ENCODE data around the gene NADK.

Gene NADK, protein sequence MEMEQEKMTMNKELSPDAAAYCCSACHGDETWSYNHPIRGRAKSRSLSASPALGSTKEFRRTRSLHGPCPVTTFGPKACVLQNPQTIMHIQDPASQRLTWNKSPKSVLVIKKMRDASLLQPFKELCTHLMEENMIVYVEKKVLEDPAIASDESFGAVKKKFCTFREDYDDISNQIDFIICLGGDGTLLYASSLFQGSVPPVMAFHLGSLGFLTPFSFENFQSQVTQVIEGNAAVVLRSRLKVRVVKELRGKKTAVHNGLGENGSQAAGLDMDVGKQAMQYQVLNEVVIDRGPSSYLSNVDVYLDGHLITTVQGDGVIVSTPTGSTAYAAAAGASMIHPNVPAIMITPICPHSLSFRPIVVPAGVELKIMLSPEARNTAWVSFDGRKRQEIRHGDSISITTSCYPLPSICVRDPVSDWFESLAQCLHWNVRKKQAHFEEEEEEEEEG

DNA sequence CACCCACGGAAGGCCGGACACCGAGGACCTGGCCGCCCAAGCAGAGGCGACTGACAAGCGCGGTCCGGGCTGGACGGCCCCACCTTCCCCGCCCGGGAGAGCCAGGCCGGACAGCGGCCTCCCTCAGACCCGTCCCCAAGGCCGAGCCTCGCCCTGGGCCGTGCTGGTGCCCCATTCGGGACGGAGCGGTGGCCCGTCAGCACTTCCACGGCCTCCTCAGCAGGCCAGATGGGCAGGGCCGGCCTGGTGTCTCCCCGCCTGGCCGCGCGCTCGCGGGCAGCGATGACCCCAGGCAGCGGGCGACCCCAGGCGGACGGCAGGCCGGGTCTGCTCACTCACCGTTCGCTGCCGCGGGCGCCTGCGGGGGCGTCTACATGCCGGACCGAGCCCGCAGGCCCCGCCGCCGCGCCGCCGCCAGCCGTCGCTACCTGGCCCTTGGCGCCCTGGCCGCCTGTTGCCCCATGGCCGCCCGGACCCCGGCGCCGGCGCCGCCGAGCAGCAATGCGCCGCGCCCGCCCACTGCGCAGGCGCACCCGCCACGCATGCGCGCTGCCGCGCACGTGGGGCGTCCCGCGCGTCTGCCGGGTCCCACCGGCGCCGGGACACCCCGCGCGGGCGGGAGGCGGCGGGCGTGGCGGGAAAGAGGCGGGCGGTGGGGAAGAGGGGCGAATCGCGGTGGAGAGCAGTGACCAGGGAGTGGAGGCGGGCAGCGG, at the start of gene NADK:
Gene NADK (minus strand): TSS at position 521 of the 713 bp plus-strand sequence. CDS start 13,064 bp downstream, outside the sequence.
- DNase-seq (ENCODE audit: low read depth in 2 of 3, low spot score in 1 of 3) = peak; percentile 35 to 63 (median 44)

DNA sequence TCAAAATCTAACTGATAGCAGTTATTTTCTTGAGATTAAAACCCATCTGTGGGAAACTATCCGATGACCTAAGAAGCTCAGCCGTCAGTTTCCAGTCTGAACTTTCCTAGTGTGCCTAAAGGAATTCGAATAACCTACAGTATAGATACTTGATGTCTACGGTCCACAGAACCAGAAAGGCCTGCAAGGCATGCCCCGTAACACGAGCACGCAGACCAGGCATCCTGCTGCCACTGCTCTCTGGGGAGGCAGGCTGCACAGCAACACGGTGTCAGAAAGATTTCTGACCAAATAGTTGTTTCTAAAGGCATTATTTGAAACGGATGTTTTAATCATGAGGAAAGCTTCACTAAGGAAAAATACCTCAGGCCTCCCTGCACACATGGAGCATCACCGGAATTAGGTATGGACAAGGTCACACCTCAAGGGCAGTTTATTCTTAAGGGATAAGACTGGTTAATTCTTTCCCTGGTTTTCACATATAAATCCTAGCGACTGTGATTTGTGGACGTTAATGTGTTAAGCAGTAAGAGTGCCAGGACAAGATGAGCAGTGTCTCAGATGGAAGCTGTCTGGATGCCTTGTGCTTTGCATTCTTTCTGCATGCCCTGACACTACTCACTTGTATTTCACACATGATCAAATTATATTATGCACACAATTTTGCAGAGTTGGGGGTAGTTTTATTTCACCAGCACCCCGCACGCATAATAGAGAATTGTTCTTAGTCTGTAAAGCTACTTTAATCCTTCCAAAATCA, 49.0 kb upstream of the NADK start:
- DNase-seq (ENCODE audit: low read depth in 2 of 3, low spot score in 1 of 3) = no peak

DNA sequence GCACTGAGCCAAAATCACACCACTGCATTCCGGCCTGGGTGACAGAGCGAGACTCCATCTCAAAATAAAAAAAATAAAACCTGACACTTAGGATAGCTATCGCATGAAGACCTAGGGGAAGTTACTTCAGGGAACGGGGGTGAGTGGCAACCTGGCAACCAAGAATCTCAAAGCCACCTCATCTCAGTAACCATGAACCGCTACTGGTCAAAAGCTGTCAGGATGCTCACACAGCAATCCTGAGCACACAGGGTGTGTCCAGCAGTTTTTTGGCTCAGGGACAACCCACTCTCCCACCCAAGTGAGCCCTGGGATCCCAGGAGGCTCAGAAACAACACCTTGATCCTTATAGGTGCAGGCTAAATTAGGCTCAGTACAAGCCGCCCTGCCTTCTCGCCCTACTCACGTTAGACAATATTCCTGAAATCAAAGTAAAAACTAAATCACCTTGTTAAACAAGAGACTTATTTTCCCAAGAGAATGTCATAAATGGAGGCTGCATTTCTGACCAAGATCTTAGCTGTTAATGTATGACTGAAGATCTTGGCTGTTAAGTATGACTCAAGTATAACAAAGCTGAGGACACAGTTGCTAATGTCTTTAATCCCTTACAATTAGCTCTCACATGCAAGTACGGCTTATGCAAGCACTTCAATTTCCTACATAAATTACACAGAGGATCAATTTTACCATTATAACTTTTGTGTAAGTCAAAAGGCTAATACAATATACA, 48.3 kb upstream of the NADK start:
- DNase-seq (ENCODE audit: low read depth in 2 of 3, low spot score in 1 of 3) = no peak

DNA sequence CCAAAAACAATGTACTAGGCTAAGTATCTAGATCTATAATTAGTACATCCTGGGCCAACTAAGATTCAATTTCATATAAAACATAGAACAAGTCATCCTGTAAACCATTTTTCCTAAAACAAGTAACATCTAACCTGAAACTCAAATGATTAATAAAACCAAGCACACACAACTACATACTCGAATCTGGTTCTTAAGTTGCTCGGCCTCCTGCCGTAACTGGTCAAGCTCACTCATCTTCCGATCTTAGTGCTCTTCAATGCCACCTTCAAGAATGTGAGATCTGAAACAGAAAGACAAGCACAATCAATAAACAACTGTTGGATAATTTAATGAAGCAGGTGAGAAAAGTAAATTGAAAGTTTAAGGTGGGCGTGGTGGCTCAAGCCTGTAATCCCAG, 46.9 kb upstream of the NADK start:
- DNase-seq (ENCODE audit: low read depth in 2 of 3, low spot score in 1 of 3) = no peak

DNA sequence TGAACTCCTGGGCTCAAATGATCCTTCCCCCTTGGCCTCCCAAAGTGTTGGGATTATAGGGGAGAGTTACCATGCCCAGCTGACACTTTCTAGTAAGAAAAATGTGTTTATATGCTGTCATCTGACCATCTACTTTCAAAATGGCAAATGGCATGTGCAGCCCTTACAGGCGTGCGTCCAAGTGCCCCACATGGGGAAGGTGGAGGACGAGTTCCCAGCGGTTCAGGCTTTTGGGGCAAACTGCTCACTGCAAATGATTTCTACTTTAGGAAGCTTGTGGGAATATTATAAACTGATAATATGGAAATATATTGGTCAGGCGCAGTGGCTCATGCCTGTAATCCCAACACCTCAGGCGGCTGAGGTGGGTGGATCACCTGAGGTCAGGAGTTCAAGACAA, 41.5 kb upstream of the NADK start:
- DNase-seq (ENCODE audit: low read depth in 2 of 3, low spot score in 1 of 3) = no peak

DNA sequence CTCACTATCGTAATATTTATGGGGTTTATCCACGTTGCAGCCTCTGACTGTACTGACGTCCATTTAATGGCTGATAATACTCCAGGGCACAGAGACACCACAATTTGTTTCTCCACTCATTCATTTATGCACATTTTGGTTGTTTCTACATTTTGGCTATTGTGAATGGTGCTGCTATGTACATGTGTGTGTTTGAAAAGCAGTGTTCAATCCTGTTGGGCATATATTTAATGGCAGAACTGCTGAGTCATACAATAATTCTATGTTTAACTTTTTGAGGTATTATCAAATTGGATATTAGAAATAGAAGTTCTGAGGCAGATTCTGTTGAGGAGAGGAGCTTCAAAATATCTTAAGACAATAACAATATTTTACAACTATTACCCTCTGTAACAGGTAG, 39.0 kb upstream of the NADK start:
- no peak for DNase-seq (ENCODE audit: low read depth in 2 of 3, low spot score in 1 of 3)

DNA sequence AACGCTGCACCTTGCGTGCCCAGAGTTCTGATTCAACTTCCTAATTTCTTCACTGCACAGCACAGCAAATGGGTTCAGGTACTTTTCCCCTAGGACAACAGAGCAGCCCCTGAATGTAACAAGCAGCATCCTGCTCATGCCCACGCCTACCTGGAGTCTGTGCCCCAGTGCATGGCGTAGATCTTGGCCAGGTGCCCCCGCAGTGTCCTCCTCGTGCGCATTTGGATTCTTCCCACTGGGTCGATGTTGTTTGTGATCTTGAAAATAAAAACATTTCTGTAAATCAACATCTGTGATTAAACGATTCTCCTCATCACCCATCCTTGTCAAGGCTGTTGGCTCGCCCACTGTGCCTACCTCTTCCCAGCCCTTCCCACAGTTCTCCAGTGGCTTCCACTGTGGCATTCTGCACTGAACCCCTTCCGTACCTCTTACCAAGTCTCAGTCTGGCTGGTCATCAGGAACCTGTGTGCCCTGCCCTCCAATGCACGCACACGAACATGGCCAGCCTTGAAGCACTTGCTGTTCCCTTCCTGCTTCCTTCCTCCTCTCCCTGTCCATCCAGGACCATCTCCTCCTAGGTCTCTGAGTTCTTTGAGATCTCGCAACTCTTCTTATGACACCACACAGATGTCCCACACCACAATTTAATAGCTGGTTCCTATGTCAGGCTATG, 37.5 kb upstream of the NADK start:
- no peak for DNase-seq (ENCODE audit: low read depth in 2 of 3, low spot score in 1 of 3)

DNA sequence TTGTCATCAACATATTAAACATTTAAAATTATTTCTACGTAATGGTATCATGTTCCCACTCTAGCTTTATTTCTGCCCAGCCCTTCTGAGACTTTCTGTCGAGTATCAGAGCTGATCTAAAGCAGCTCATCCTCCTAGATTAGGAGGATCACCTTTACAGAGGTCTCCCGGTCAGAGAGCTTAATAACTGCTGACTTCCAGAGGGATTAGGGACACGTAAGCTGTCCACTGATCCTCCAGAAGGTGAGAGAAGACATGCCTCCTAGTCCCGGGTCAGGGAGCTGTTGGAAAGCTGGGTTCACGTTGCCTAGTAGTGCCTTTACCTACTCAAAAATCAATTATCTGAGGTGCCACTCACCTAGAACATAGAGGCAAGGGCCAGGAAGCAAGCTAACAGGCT, 31.2 kb upstream of the NADK start:
- no peak for DNase-seq (ENCODE audit: low read depth in 2 of 3, low spot score in 1 of 3)

DNA sequence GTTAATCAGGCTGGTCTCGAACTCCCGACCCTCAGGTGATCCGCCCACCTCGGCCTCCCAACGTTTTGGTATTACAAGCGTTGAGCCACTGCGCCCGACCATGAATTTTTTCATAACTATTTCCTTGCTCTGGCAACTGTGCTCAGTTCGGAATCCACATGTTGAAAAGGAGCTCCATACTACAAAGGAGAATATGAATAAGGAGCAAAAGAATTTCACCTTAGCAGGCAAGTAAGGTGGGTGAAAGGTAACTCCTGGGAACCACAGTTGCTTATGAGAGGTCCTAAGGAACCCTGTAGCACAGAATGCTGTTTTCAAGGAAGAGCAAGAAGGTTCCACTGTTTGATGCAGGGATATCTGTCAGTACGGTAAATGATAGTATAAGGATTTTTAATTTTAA, 29.9 kb upstream of the NADK start:
- no peak for DNase-seq (ENCODE audit: low read depth in 2 of 3, low spot score in 1 of 3)

DNA sequence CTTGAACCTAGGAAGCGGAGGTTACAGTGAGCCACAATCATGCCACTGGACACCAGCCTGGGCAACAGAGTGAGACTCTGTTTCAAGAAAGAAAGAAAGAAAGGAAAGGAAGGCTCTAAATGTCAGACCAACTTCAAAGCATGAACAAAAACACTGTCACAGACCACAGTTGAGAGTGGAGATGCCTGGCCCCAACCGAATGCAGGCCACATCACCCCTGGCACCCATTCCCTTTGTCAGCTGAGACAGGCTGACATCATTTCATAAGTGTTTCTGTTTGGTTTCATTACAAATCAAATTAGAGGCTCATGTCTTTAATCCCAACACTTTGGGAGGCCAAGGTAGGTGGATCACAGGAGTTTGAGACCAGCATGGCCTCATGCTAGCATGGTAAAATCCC, 28.6 kb upstream of the NADK start:
- no peak for DNase-seq (ENCODE audit: low read depth in 2 of 3, low spot score in 1 of 3)

DNA sequence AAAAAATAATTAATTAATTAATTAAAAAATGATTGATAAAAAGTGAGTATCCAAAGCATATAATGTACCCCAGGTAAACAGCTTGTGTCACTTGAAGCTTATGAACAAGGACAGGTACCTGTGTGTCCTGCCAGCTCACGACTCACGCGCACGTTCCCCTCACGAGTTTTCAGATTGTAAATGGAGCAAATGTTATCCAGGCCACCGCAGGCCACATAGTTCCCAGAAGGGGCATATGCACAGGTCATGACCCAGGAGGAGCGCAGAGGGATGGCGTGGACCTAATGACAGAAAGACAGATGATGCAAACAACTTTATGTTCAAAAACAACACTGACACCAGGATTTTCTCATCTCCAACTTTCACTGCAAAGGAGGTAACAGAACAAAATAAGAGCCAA, 26.0 kb upstream of the NADK start:
- no peak for DNase-seq (ENCODE audit: low read depth in 2 of 3, low spot score in 1 of 3)

DNA sequence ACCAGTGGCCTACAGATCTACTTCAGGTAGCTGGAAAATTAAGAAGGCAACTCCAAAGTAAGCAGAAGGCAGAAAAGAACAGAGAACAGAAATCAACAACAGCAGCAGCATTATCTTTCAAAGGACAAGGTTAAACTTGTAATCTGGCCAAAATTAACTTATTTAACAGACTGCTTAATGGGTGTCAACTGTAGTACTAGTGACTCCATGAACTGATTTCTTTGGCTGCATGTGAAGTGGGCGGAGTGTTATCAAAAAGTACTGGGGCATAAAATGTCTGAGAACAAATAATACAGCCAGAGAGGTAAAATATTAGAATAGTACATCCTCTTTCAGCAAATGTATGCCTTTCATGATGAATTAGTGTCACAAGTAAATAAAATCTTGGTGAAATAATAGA, 24.6 kb upstream of the NADK start:
- no peak for DNase-seq (ENCODE audit: low read depth in 2 of 3, low spot score in 1 of 3)

DNA sequence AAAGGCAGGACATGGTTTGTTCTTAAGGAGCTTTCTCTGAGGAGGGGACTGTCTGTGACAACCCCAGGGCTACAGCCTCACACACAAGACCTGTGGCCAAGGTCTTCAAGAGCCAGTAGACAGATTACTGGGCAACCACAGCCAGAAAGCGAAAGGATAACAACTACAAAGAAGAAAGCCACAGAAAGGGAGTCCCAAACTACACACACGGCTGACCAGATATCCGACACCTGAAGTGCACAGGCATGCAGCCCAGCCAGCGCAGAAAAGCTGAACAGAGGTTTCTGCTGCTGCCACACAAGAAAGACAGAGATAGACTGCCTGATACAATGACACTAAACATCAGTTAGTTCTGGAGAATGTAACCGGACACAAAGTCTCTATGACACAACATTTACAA, 21.4 kb upstream of the NADK start:
- no peak for DNase-seq (ENCODE audit: low read depth in 2 of 3, low spot score in 1 of 3)

DNA sequence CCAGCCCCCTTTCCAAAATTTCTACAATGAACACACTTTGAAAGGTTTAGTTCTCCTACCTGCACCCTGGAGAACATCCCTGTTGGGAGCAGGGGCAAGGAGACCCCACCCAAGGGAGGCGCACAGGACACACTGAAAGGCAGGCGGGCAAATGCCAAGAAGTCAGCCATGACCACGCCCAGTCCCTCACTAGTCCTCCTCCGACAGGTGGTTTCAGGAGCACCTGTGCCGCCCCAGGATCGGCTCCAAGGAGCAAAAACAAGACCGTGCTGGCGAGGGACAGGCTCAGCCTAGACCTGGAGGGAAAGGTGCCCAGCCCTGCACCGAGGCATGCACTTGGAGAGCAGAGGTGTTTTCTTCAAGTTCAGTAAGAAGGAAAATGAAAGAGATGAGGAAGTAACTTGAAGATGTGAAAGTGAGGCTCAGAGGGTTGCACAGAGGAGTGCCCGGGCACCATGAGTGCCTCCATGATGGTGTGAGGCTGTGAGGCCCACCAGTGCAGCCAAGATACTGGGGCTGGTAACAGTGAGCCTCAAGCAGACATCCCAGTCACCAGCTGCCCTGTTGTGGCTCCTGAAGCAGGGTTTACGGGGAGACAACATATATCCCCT, 19.6 kb upstream of the NADK start:
- DNase-seq (ENCODE audit: low read depth in 2 of 3, low spot score in 1 of 3) = no peak

DNA sequence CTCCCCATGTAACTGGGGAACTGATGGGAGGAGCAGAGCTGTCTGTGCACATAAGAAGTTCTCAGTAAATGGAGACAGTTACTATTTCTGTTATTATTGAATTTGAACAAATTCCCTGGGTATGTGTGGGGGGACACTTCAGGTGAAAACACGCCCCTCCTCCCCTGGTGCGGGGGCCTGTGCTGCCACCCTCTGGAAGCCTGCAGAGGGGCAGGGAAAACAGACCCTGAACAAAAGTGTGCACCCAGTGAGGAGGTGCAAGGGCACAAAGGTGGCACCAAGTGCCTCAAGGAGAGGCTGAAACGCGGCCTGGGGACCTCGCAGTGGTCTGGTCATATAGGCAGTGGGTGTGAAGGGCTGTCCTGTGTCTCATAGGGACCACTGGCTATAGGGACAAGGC, 18.2 kb upstream of the NADK start:
- DNase-seq (ENCODE audit: low read depth in 2 of 3, low spot score in 1 of 3) = no peak

DNA sequence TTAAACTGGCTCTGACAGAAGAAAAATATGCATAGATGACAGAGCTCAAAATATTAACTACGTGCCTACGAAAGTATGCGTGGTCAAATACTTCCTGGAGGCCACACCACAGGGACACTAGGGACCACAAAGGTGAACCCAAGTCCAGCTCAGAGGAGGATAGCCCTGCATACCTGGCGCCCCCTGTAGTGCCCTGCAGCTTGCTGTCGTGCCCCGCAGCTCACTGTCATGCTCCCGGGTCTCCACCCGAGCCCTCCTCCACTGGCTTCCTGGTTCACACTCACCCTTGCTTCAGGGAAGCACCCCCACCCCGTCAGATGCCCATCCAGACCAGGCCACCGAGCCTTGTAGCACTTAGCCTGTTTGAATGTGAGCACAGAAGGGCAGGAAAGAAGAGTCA, 16.7 kb upstream of the NADK start:
- DNase-seq (ENCODE audit: low read depth in 2 of 3, low spot score in 1 of 3) = no peak

DNA sequence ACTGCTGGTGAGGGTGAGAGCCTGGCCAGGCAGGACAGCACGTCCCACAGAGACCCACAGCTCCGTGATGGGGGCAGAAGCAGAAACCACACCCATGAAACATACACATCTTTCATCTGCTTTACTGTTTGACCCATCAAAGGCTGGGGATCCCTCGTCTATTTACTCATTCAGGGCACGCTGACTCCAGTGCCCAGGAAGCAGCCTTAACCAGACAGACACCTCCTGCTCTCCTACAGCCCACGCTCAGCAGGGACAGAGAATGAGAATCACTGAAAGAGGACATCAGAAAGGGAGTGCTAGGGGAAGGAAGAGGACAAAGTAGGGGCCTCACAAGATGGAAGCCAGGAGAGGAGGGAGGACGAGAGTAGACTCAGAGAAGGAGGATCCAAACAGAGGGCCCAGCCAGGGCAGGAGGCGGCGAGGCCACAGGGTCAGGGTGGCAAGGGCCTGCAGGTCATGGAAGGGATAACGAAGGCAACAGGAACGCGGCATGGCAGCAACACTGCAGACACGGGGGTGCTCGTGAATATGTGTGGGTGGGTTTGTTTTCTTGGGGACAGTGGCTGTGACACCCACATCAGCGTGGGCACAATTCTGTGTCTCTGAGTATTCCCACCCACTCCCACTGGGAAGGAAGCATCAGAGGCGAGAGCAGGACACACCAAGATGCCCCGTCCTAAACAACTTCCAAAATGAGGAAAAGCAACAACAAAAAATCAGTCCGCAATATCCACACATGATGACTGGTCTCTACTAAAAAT, 15.4 kb upstream of the NADK start:
- no peak for DNase-seq (ENCODE audit: low read depth in 2 of 3, low spot score in 1 of 3)

DNA sequence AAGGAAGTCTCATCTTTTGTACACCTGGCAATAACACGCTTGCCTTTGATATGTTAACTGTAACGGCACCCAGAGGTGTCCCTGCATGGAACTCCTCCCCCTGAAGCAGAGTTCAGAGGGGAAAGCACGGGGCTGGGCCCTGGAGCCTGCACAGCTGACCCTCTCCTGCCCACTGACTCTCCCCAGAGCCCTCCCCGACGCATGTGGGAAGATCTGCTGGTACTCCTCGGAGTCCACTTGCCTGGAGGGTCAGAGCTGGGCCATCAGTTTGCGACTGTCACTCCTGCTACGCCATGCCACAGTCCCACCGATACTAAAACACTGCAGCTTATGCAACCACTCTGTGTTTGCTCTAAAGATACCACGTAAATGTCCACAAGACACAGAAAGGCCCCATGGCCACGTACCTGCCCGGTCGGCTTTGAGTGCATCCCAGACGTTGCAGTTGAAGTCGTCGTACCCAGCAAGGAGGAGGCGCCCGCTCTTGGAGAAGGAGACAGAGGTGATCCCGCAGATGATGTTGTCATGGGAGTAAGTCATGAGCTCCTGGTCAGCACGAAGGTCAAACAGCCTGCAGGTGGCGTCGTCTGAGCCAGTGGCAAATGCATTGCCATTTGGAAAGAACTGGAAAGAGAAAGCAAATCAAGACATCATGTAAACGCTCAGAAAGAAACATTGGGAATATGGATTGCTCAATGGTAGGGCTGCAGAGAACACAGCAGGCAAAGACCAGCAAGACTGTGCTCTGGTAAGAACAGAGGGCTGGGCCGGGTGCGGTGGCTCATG, 10.6 kb upstream of the NADK start:
- DNase-seq (ENCODE audit: low read depth in 2 of 3, low spot score in 1 of 3) = no peak

DNA sequence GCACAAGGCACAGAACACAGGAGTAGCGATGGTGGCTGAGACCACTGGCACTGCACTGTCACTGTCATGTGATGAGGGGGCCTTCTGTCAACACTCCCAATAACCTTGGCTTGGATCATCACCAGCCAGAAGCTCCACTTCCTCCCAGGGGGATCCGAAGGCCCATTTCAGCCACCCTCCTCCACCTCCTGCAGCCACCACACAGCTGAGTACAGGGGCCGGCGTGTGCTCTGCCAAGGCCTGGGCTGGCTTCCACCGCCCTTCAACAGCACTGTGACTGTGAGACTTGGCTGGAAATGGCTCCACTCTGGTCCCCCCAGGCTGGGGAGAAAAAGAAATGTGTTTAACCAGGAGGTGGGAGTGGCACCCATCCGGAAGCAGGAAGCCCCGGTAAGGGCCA, 9.9 kb upstream of the NADK start:
- DNase-seq (ENCODE audit: low read depth in 2 of 3, low spot score in 1 of 3) = no peak
